Measurements from ENCODE around the gene WHRN.

The WHRN gene

GRCh38 chr9:114450833-114451706, 54.2 kb downstream of the WHRN start:
- H3K36me3 ChIP-seq (ENCODE audit: control insufficient read depth, insufficient read depth, low read length) = no peaks in the 10 kb centered on the region
- no peak overlapping the region for H3K4me3 ChIP-seq (ENCODE audit: low read depth, low read length)
- H3K4me1 ChIP-seq (ENCODE audit: control insufficient read depth, insufficient read depth, low read length) = peaks cover 6% of the 10 kb centered on the region
- H3K9ac ChIP-seq (ENCODE audit: low read depth, low read length) = no peak overlapping the region
- no peaks in the 10 kb centered on the region for H3K27me3 ChIP-seq (ENCODE audit: control insufficient read depth, insufficient read depth, low read length)
- no peaks in the 10 kb centered on the region for H3K9me3 ChIP-seq (ENCODE audit: control insufficient read depth, insufficient read depth, low read length)

DNA sequence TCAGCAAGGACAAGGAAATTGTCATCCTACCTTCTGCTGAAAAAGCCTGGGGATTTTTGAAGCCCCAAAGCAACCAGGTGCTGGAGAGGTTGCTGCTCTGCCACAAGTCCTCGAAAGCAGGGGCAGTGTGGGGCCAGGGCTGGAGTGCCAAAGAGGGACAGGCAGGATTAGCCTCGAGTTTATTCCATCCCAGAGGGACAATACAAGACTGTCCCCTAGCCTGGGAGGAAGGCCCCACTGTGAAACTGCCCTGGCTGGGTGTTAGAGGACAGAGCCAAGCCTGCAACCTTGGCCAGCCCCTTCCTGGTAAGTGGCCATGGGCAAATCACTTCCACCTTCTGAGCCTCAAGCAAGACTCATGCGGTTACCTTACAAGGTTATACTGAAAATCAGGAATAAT, 55.1 kb downstream of the WHRN start:
- no peaks in the 10 kb centered on the region for H3K9me3 ChIP-seq (ENCODE audit: control insufficient read depth, insufficient read depth, low read length)
- no peaks in the 10 kb centered on the region for H3K36me3 ChIP-seq (ENCODE audit: control insufficient read depth, insufficient read depth, low read length)
- no peaks in the 10 kb centered on the region for H3K27me3 ChIP-seq (ENCODE audit: control insufficient read depth, insufficient read depth, low read length)
- peaks cover 6% of the 10 kb centered on the region for H3K4me1 ChIP-seq (ENCODE audit: control insufficient read depth, insufficient read depth, low read length)
- H3K9ac ChIP-seq (ENCODE audit: low read depth, low read length) = no peak overlapping the region
- no peak overlapping the region for H3K4me3 ChIP-seq (ENCODE audit: low read depth, low read length)

DNA sequence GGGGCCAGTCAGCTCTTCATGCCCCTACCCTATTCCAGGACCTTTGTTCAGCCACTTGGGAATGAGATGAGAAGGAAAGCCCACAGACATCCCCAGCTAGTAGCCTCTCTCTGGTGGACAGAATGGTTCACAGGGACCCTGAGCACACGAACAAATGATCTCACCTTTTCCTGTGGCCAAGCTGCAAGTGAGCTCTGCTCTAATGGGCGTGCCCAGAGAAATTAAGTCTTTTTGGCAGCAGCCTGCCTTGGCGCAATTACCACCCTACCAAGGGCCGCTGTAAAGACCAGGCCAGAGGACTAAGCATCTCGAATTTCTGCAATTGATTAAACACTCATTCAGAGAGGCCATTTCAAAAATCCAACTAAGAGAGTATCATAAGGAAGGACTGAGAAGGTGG, 56.0 kb downstream of the WHRN start:
- Histone ChIP-seq H3K9ac (ENCODE audit: low read depth, low read length) (no peak overlapping the region), H3K4me1 (ENCODE audit: control insufficient read depth, insufficient read depth, low read length) (peaks cover 6% of the 10 kb centered on the region), H3K9me3 (ENCODE audit: control insufficient read depth, insufficient read depth, low read length) (no peaks in the 10 kb centered on the region)

GRCh38 chr9:114448706-114449105, 56.6 kb downstream of the WHRN start:
- no peaks in the 10 kb centered on the region for H3K36me3 ChIP-seq (ENCODE audit: control insufficient read depth, insufficient read depth, low read length)
- H3K27me3 ChIP-seq (ENCODE audit: control insufficient read depth, insufficient read depth, low read length) = no peaks in the 10 kb centered on the region
- H3K9ac ChIP-seq (ENCODE audit: low read depth, low read length) = no peak overlapping the region
- no peak overlapping the region for H3K4me3 ChIP-seq (ENCODE audit: low read depth, low read length)
- H3K4me1 ChIP-seq (ENCODE audit: control insufficient read depth, insufficient read depth, low read length) = peaks cover 6% of the 10 kb centered on the region
- H3K9me3 ChIP-seq (ENCODE audit: control insufficient read depth, insufficient read depth, low read length) = no peaks in the 10 kb centered on the region

More for the DNA sequence above, 56.0 kb downstream of the WHRN start:
- Histone ChIP-seq H3K27me3 (ENCODE audit: control insufficient read depth, insufficient read depth, low read length) (no peaks in the 10 kb centered on the region), H3K4me3 (ENCODE audit: low read depth, low read length) (no peak overlapping the region), H3K36me3 (ENCODE audit: control insufficient read depth, insufficient read depth, low read length) (no peaks in the 10 kb centered on the region)

DNA sequence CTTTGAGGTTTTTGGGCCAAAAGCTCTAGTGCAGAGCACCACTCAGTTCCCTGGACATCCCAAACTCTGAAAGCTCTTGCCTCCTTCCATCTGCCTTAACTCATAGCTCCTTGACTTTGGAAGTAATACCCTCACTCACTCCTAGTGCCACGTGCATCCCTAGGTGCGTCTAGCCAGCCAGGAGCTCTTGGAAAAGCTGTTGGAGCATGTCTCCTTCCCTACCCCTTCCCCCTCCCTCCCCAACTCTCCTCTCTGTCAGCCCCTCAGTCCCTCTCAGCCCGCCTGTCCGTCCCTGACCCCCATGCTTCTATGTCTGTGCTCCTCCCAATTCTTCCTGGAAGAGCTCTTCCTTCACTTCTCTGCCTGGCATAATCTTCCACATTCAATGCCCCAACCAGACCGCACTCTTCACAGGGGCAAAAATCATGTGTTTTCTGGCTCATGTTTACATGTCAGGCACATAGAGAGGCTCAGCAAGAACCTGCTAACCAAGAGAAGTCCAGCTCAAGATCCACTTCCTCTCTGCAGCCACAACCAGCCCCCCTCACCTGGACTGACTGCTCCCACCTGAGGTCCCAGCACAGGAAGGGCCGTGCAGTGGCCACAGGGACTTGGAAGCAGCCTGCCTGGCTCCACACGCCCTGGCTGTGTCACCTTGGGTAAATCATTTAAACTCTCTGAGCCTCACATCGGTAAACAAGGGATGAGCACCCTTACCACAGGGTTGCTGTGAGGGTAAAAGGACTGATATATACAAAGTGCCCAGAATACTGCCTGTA, 58.4 kb downstream of the WHRN start:
- Histone ChIP-seq H3K9ac (ENCODE audit: low read depth, low read length) (no peak overlapping the region), H3K4me1 (ENCODE audit: control insufficient read depth, insufficient read depth, low read length) (peaks cover 6% of the 10 kb centered on the region)

GRCh38 chr9:114446036-114446435, 59.2 kb downstream of the WHRN start:
- H3K36me3 ChIP-seq (ENCODE audit: control insufficient read depth, insufficient read depth, low read length) = no peaks in the 10 kb centered on the region
- no peak overlapping the region for H3K9ac ChIP-seq (ENCODE audit: low read depth, low read length)
- peaks cover 5% of the 10 kb centered on the region for H3K4me1 ChIP-seq (ENCODE audit: control insufficient read depth, insufficient read depth, low read length)
- H3K4me3 ChIP-seq (ENCODE audit: low read depth, low read length) = no peak overlapping the region
- H3K9me3 ChIP-seq (ENCODE audit: control insufficient read depth, insufficient read depth, low read length) = no peaks in the 10 kb centered on the region
- H3K27me3 ChIP-seq (ENCODE audit: control insufficient read depth, insufficient read depth, low read length) = no peaks in the 10 kb centered on the region

More for the DNA sequence above, 58.4 kb downstream of the WHRN start:
- Histone ChIP-seq H3K36me3 (ENCODE audit: control insufficient read depth, insufficient read depth, low read length) (no peaks in the 10 kb centered on the region), H3K4me3 (ENCODE audit: low read depth, low read length) (no peak overlapping the region), H3K9me3 (ENCODE audit: control insufficient read depth, insufficient read depth, low read length) (no peaks in the 10 kb centered on the region), H3K27me3 (ENCODE audit: control insufficient read depth, insufficient read depth, low read length) (no peaks in the 10 kb centered on the region)

DNA sequence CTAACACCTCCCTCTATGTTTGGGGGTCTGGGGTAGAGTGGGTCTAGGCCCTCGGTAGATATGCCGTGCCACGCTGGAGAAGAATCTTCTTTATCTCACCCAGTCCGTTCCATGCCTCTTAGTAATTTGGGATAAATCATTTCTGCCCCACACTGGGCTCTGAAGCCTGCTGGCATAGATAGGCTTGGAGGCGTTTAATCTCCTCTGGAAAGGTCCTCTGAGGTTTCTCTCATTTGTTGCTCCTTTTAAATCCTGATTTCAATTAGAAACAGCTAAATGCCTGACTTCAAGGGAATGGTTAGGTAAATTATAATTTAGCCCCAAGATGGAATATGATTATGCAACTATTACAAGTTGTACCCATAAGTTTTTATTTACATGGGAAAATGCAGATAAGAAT, 59.7 kb downstream of the WHRN start:
- Histone ChIP-seq H3K9me3 (ENCODE audit: control insufficient read depth, insufficient read depth, low read length) (no peaks in the 10 kb centered on the region), H3K4me1 (ENCODE audit: control insufficient read depth, insufficient read depth, low read length) (peaks cover 1% of the 10 kb centered on the region), H3K36me3 (ENCODE audit: control insufficient read depth, insufficient read depth, low read length) (no peaks in the 10 kb centered on the region), H3K4me3 (ENCODE audit: low read depth, low read length) (no peak overlapping the region), H3K27me3 (ENCODE audit: control insufficient read depth, insufficient read depth, low read length) (no peaks in the 10 kb centered on the region), H3K9ac (ENCODE audit: low read depth, low read length) (no peak overlapping the region)

- H3K4me1 ChIP-seq (ENCODE audit: control insufficient read depth, insufficient read depth, low read length) = no peaks in the 10 kb centered on the region
- no peak overlapping the region for H3K4me3 ChIP-seq (ENCODE audit: low read depth, low read length)
- H3K9me3 ChIP-seq (ENCODE audit: control insufficient read depth, insufficient read depth, low read length) = no peaks in the 10 kb centered on the region
- no peaks in the 10 kb centered on the region for H3K27me3 ChIP-seq (ENCODE audit: control insufficient read depth, insufficient read depth, low read length)
- no peak overlapping the region for H3K9ac ChIP-seq (ENCODE audit: low read depth, low read length)
- no peaks in the 10 kb centered on the region for H3K36me3 ChIP-seq (ENCODE audit: control insufficient read depth, insufficient read depth, low read length)
These were observed 63.3 kb downstream of the WHRN start for GRCh38 chr9:114442022-114442421.

- Histone ChIP-seq H3K4me1 (ENCODE audit: control insufficient read depth, insufficient read depth, low read length) (no peaks in the 10 kb centered on the region), H3K36me3 (ENCODE audit: control insufficient read depth, insufficient read depth, low read length) (no peaks in the 10 kb centered on the region), H3K27me3 (ENCODE audit: control insufficient read depth, insufficient read depth, low read length) (no peaks in the 10 kb centered on the region), H3K4me3 (ENCODE audit: low read depth, low read length) (no peak overlapping the region), H3K9ac (ENCODE audit: low read depth, low read length) (no peak overlapping the region), H3K9me3 (ENCODE audit: control insufficient read depth, insufficient read depth, low read length) (no peaks in the 10 kb centered on the region)
These were observed 67.8 kb downstream of the WHRN start for GRCh38 chr9:114437401-114437893.

DNA sequence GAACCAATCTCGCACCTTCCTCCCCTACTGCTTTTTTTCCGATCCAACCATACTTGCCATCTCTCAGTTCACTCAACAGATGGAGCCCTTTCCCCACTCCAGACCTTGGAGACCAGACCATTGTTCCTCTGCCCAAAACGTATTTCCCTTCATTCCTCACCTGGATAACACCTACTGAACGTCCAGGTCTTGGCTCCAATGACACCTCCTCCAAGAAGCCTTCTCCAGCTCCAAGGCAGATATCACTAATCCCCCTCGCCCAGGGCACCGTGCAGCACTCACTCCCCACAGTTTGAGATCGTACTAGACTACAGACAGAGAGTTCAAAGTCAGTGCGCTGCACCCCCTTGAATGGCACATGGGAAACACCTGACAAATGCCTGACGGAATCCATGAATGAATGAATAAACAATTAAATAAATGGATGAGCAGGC, 70.4 kb downstream of the WHRN start:
- Histone ChIP-seq H3K4me3 (ENCODE audit: low read depth, low read length) (no peak overlapping the region), H3K9me3 (ENCODE audit: control insufficient read depth, insufficient read depth, low read length) (no peaks in the 10 kb centered on the region), H3K27me3 (ENCODE audit: control insufficient read depth, insufficient read depth, low read length) (no peaks in the 10 kb centered on the region), H3K4me1 (ENCODE audit: control insufficient read depth, insufficient read depth, low read length) (no peaks in the 10 kb centered on the region), H3K36me3 (ENCODE audit: control insufficient read depth, insufficient read depth, low read length) (no peaks in the 10 kb centered on the region), H3K9ac (ENCODE audit: low read depth, low read length) (no peak overlapping the region)

DNA sequence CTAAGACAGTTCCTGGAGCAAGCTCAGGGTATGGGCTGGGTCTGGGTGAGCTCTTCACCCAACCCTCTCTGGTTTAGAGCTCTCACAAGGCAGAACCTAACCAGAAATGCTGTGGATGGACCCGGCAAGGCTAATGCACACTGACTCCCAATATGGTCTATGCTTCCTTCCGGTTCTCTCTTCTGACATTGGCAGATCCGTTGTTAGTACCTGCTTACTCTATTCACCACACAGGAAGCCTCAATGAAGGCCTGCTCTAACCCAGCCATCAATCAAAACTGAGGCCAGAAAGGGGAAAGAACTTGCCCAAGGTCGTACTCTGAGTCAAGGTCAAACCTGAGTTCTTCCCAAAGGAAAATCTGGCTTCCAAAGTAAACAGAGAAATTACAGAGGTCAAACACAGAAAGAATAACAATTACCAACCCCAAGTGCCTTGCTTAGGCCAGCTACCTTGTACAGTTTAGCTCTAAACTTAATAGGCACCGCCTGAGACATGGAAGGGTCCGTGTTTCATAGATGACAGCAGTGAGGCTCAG, 71.5 kb downstream of the WHRN start:
- Histone ChIP-seq H3K9ac (ENCODE audit: low read depth, low read length) (no peak overlapping the region), H3K27me3 (ENCODE audit: control insufficient read depth, insufficient read depth, low read length) (no peaks in the 10 kb centered on the region)

More for the DNA sequence above, 71.5 kb downstream of the WHRN start:
- H3K4me3 ChIP-seq (ENCODE audit: low read depth, low read length) = no peak overlapping the region
- H3K4me1 ChIP-seq (ENCODE audit: control insufficient read depth, insufficient read depth, low read length) = no peaks in the 10 kb centered on the region
- H3K36me3 ChIP-seq (ENCODE audit: control insufficient read depth, insufficient read depth, low read length) = no peaks in the 10 kb centered on the region
- no peaks in the 10 kb centered on the region for H3K9me3 ChIP-seq (ENCODE audit: control insufficient read depth, insufficient read depth, low read length)

Measured in iPS-15b (cell line).